GM12891 (cell line): ENCODE data around the gene SYNPR.

Experiments
- DNase-seq: peaks from one replicate; pipeline ENCODE4 v3.0.0; 2011; ENCODE audit warnings: low spot score; ENCODE audit not compliant: insufficient read length
- FAIRE-seq: peaks from 2 replicates; lab custom pipeline; 2011; peaks lifted over from hg19 to GRCh38; lab: Jason Lieb, UNC
- PAX5 ChIP-seq: IDR thresholded peaks from 2 replicates; pipeline ENCODE4 v1.6.1; 2011; ENCODE audit warnings: low read length, moderate library complexity, mild to moderate bottlenecking; ENCODE audit not compliant: insufficient read depth, severe bottlenecking
- POLR2A ChIP-seq: IDR thresholded peaks from 2 replicates; pipeline ENCODE4 v1.6.1; 2011; ENCODE audit warnings: low read depth, low read length, control low read depth
- POLR2AphosphoS5 ChIP-seq: IDR thresholded peaks from 2 replicates; pipeline ENCODE4 v1.6.1; 2011; ENCODE audit warnings: low read depth, low read length, control low read depth
- POU2F2 ChIP-seq: IDR thresholded peaks from 2 replicates; pipeline ENCODE4 v1.6.1; 2011; ENCODE audit warnings: low read depth, mild to moderate bottlenecking, control low read depth, low read length, moderate library complexity
- SPI1 ChIP-seq: IDR thresholded peaks from 2 replicates; pipeline ENCODE4 v1.6.1; 2011; ENCODE audit warnings: low read depth, low read length, control low read depth
- TAF1 ChIP-seq: IDR thresholded peaks from 2 replicates; pipeline ENCODE4 v1.6.1; 2011; ENCODE audit warnings: low read depth, low read length, control low read depth

The SYNPR gene

DNA sequence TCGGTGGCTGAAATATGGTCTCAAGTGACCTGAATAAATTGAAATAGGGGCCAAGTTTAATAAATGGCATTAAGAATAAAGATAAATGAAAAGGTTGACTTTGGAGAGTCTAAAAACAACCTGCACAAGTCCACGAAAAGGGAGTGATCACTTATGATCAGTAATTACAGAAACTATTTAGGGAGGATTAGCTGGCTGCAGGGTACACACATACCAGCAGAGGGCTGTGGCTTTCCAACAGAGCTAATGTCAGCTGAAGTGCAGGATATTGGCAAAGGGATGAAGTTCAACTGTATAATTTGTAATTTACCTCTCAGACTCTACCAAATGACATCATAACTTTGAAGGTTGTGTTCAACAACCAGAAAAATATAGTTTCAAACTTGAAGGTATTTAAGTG, 86.8 kb downstream of the SYNPR start:
- DNase-seq (no peak), FAIRE-seq (no peak)

DNA sequence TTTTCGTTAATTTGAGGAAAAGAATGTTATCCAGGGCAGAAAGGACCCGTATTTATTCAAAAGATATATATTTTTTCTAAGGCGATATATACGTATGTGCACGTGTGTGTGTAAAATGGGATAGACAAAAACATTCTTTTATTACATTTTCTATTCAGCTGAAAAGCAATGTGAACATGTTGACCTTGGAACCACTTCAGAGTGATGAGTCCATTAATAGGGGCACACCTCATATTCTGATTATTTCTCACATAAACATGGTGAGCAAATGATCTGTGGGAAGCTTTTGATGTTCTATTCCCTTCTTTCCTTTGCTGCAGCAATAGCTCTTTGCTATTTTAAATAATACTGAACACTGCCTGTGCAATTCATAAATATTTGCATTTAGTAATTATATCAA, 87.6 kb downstream of the SYNPR start:
- DNase-seq, result no peak

More for the DNA sequence above, 86.8 kb downstream of the SYNPR start:
- TF ChIP-seq POLR2AphosphoS5 (no peak), PAX5 (no peak), POU2F2 (no peak), SPI1 (no peak)

DNA sequence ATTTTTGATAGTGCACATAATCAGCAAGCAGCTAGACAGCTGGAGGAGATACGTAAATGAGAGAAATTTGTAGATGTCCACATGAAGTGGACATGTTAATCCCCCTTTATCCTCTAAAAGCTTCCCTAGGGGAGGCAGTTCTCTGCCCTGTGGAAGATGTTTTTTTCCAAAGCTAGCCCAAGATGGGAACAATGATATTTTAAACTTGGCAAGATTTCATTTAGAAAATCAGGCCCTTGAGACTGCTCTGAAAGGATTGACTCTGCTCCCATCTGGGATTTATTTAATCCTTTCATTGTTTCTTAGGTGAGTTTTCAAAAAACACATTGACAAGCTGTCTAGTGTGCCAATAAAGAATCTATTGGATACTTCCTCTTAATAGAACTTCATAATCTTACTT, 92.0 kb downstream of the SYNPR start:
- no peak for TF ChIP-seq POLR2AphosphoS5
- TF ChIP-seq SPI1, result no peak
- no peak for TF ChIP-seq PAX5
- TF ChIP-seq TAF1, result no peak
- no peak for TF ChIP-seq POU2F2
- no peak for TF ChIP-seq POLR2A
- DNase-seq (no peak), FAIRE-seq (no peak)

More for the DNA sequence above, 87.6 kb downstream of the SYNPR start:
- TF ChIP-seq PAX5 (no peak), POLR2A (no peak), SPI1 (no peak), TAF1 (no peak), POU2F2 (no peak), POLR2AphosphoS5 (no peak)
- no peak for FAIRE-seq

DNA sequence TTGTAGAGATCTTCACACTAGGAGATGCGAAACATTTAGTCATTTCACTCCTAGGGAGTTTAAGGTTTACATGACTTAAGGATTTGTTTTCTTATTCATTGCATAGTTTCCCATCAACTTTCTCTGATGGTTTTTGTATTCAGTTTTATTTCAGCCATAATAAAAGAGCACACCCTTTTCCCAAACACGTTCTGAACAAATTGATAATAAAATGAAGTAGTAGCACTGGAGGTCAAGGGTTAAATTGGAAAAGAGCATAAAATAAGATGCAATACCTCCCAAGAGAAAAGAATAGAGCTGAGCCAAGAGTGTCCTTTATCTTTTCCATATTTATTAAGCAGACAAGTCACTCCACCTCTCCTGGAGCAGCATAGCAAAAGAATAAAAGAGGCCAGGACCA, 104.9 kb downstream of the SYNPR start:
- TF ChIP-seq POLR2A, result no peak
- TF ChIP-seq POU2F2, result no peak
- no peak for TF ChIP-seq POLR2AphosphoS5
- no peak for TF ChIP-seq SPI1
- no peak for TF ChIP-seq PAX5
- TF ChIP-seq TAF1, result no peak
- FAIRE-seq (no peak), DNase-seq (no peak)

GRCh38 chr3:63384382-63384781, 106.3 kb downstream of the SYNPR start:
- DNase-seq, result no peak
- TF ChIP-seq POLR2A, result no peak
- no peak for TF ChIP-seq POLR2AphosphoS5
- TF ChIP-seq SPI1, result no peak
- TF ChIP-seq TAF1, result no peak
- TF ChIP-seq PAX5, result no peak
- TF ChIP-seq POU2F2, result no peak
- no peak for FAIRE-seq

DNA sequence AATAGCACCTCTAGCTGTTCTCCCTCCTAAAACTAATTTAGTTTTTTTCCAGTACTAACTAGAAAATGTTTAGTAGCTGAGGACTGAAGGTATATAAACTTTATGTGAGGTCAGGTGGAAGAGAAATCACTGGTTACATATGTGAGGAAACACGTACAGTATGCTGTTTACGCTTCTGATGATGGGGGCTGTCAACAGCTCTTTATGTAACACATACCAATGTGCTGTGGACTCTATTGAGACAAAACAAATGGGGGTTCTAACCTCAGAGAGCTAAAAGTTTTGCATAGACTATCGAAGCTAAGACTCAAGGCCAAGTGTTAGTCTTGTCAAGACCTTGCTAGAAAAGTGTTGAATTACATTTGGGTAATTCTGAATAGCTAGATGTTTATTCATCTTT, 107.5 kb downstream of the SYNPR start:
- FAIRE-seq, result no peak
- DNase-seq, result no peak
- no peak for TF ChIP-seq POLR2A

GRCh38 chr3:63386568-63386967, 108.5 kb downstream of the SYNPR start:
- DNase-seq, result no peak
- no peak for FAIRE-seq
- TF ChIP-seq PAX5, result no peak
- no peak for TF ChIP-seq SPI1
- TF ChIP-seq POLR2A, result no peak
- TF ChIP-seq POU2F2, result no peak
- TF ChIP-seq TAF1, result no peak
- TF ChIP-seq POLR2AphosphoS5, result no peak

GRCh38 chr3:63387568-63387967, 109.5 kb downstream of the SYNPR start:
- DNase-seq (no peak), FAIRE-seq (no peak)
- TF ChIP-seq POU2F2 (no peak), POLR2A (no peak), TAF1 (no peak), PAX5 (no peak), SPI1 (no peak), POLR2AphosphoS5 (no peak)

DNA sequence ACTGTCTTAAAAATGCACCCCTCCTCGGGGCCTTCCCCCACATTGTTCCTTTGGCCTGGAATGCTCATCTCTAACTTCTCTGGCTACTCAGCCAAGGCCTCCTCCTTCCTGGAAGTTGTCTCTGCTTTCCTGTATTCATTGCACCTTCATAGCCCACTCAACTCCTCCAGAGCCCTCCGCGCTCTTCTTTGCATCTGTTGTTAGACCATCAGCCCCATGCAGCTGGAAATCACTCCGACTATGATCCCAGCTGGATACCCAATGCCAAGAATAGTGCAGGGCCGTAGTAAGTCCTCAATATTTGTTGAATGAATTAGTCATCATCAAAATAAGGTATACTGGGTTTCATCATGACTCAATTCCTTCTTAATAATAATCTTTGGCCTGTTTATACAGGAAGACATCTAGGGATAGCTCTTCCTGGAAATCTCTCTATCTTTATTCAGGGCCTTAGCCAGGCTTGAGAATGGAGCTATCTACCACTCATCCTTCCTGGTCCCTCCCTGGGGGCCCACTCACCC, 112.7 kb downstream of the SYNPR start:
- TF ChIP-seq TAF1 (no peak), PAX5 (no peak), POU2F2 (no peak), SPI1 (no peak), POLR2A (no peak), POLR2AphosphoS5 (no peak)
- no peak for DNase-seq
- FAIRE-seq, result no peak

DNA sequence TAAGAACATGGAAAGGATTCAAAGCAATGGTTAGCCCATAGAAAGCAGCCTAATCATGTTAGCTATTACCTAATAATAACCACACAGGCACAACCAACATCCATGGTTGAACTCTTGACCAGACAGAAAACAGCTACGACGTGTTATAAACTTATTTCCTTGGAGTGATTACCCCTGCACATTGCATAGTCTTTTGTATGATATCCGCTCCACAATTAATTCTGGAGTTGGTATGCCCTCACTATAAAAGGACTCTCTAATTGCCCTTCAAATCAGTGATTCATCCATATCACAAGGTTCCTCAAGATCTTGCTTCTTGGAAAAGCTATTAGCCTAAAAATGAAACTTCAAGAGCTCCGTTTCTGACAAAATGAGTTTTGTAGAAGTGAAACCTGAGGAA, 117.9 kb downstream of the SYNPR start:
- DNase-seq (no peak), FAIRE-seq (no peak)

More for the DNA sequence above, 117.9 kb downstream of the SYNPR start:
- TF ChIP-seq TAF1 (no peak), POLR2AphosphoS5 (no peak), PAX5 (no peak), SPI1 (no peak), POLR2A (no peak), POU2F2 (no peak)
